GM12878 (cell line): ENCODE data around the gene COL4A1. TPM values are rescaled to one million over a fixed set of nuclear protein-coding genes. Genes with fewer than 3 reads are reported as not detected.

Experiments used
- ATAC-seq: fragments of 200-7000 bp; cut with Tn5 transposase; 3 replicates; pipeline ENCODE4 v1.9.1; 2020; ENCODE audit warnings: mild to moderate bottlenecking, moderate library complexity
- BruUV-seq: library from RNA; stranded (reverse); fragments of 400-500 nt; replicated peaks from 2 replicates; lab custom pipeline; 2021; lab: Mats Ljungman, UMichigan
- CTCF ChIA-PET: fragments of 300-600 bp; sonication (Branson Sonifier 250); formaldehyde crosslinking; extraction: SDS; loops from one replicate; lab custom pipeline; 2021; ENCODE audit warnings: inconsistent platforms; lab: Yijun Ruan, JAX
- POLR2A ChIA-PET: fragments of 350-600 bp; formaldehyde crosslinking; extraction: SDS; loops from one replicate; lab custom pipeline; 2021; ENCODE audit warnings: inconsistent platforms; lab: Charles Lee
- RAD21 ChIA-PET: fragments of 300-600 bp; sonication (Branson Sonifier 250); formaldehyde crosslinking; loops from one replicate; lab custom pipeline; 2023; ENCODE audit warnings: antibody characterized with exemption; ENCODE audit not compliant: unreplicated experiment; lab: Charles Lee
- SMC1A ChIA-PET: fragments of 300-600 bp; sonication (Branson Sonifier 250); formaldehyde crosslinking; loops from one replicate; lab custom pipeline; 2023; ENCODE audit not compliant: unreplicated experiment, uncharacterized antibody; lab: Charles Lee
- DNase-seq: peaks from one replicate; pipeline ENCODE4 v3.0.0-alpha.2; 2011; ENCODE audit warnings: low read depth, low spot score
- FAIRE-seq: peaks from 3 replicates; lab custom pipeline; 2011; peaks lifted over from hg19 to GRCh38; lab: Jason Lieb, UNC
- H2AFZ ChIP-seq: 2 replicates; pipeline ENCODE4 v1.6.0; 2011; ENCODE audit warnings: low read depth, low read length, control low read depth; ENCODE audit not compliant: control insufficient read depth
- H3K27ac ChIP-seq: 2 replicates; pipeline ENCODE4 v1.5.1; 2011; ENCODE audit warnings: control low read depth; ENCODE audit not compliant: control insufficient read depth, insufficient read depth
- H3K27me3 ChIP-seq, 2 experiments: replicated peaks in 1 of 2; 2 replicates each; pipeline versions ENCODE4 v1.6.0 to v1.6.1; 2011; ENCODE audit warnings: low read length in 1 of 2; ENCODE audit not compliant: control insufficient read depth in 2 of 2, insufficient read depth in 2 of 2
- H3K36me3 ChIP-seq, 2 experiments: 2 replicates each; pipeline ENCODE4 v1.5.1; 2011; ENCODE audit warnings: low read length in 1 of 2; ENCODE audit not compliant: control insufficient read depth in 2 of 2, insufficient read depth in 2 of 2
- H3K4me1 ChIP-seq: 2 replicates; pipeline ENCODE4 v1.6.1; 2011; ENCODE audit warnings: mild to moderate bottlenecking, low read length, moderate library complexity, mixed read lengths; ENCODE audit not compliant: control insufficient read depth, insufficient read depth
- H3K4me2 ChIP-seq: 2 replicates; pipeline ENCODE4 v1.6.0; 2011; ENCODE audit warnings: control low read depth; ENCODE audit not compliant: control insufficient read depth, insufficient read depth
- H3K4me3 ChIP-seq: fragments of 200-600 bp; sonication (generic); 2 replicates; pipeline ENCODE4 v1.5.1; 2016
- H3K79me2 ChIP-seq: 2 replicates; pipeline ENCODE4 v1.6.0; 2011; ENCODE audit warnings: low read length; ENCODE audit not compliant: control insufficient read depth, insufficient read depth
- H3K9ac ChIP-seq: 2 replicates; pipeline ENCODE4 v1.8.0; 2011; ENCODE audit warnings: low read length, control low read depth, mixed read lengths; ENCODE audit not compliant: control insufficient read depth, insufficient read depth
- H3K9me3 ChIP-seq: replicated peaks from 3 replicates; pipeline ENCODE4 v1.5.1; 2011; ENCODE audit warnings: mild to moderate bottlenecking, low read length; ENCODE audit not compliant: control insufficient read depth, insufficient read depth
- H4K20me1 ChIP-seq: 2 replicates; pipeline ENCODE4 v1.6.0; 2011; ENCODE audit not compliant: control insufficient read depth, insufficient read depth
- ATF2 ChIP-seq: IDR thresholded peaks from 2 replicates; pipeline ENCODE4 v1.6.1; 2012; ENCODE audit warnings: low read length, inconsistent platforms
- BCL11A ChIP-seq: IDR thresholded peaks from 2 replicates; pipeline ENCODE4 v1.6.1; 2011; ENCODE audit warnings: low read depth, low read length
- CREB1 ChIP-seq: IDR thresholded peaks from 2 replicates; pipeline ENCODE4 v1.6.1; 2012; ENCODE audit warnings: low read depth, mild to moderate bottlenecking, inconsistent platforms
- CREM ChIP-seq: IDR thresholded peaks from 2 replicates; pipeline ENCODE4 v1.6.1; 2014; ENCODE audit warnings: antibody characterized with exemption, low read depth
- EED ChIP-seq: sonication (generic); IDR thresholded peaks from 2 replicates; pipeline ENCODE4 v1.6.1; 2016; ENCODE audit warnings: antibody characterized with exemption, low read depth
- FOXK2 ChIP-seq: fragments of 450-650 bp; IDR thresholded peaks from 2 replicates; pipeline ENCODE4 v1.6.1; 2017; ENCODE audit warnings: mild to moderate bottlenecking, moderate library complexity
- HSF1 ChIP-seq: fragments of 150-350 bp; IDR thresholded peaks from 2 replicates; pipeline ENCODE4 v1.6.1; 2014; ENCODE audit warnings: mild to moderate bottlenecking, low read depth, low read length
- IKZF1 ChIP-seq: fragments of 450-650 bp; conservative IDR thresholded peaks from 2 replicates; pipeline ENCODE4 v1.6.1; 2017; ENCODE audit warnings: antibody characterized with exemption, mild to moderate bottlenecking
- IKZF2 ChIP-seq, 2 experiments: fragments of 450-650 bp; IDR thresholded peaks; 2 replicates each; pipeline ENCODE4 v1.6.1; 2017; ENCODE audit warnings: mild to moderate bottlenecking in 2 of 2, moderate library complexity in 2 of 2
- MEF2B ChIP-seq: fragments of 450-650 bp; IDR thresholded peaks from 2 replicates; pipeline ENCODE4 v1.6.1; 2018; ENCODE audit warnings: mild to moderate bottlenecking, moderate library complexity; ENCODE audit not compliant: partially characterized antibody, poor library complexity, severe bottlenecking
- MTA2 ChIP-seq: fragments of 450-650 bp; IDR thresholded peaks from 2 replicates; pipeline ENCODE4 v1.6.1; 2016; ENCODE audit warnings: low read depth, mild to moderate bottlenecking, moderate library complexity
- NFIC ChIP-seq: IDR thresholded peaks from 2 replicates; pipeline ENCODE4 v1.6.1; 2012; ENCODE audit warnings: low read depth, mild to moderate bottlenecking, inconsistent platforms, low read length, moderate library complexity
- POLR2AphosphoS5 ChIP-seq: IDR thresholded peaks from 2 replicates; pipeline ENCODE4 v1.6.1; 2011; ENCODE audit warnings: mild to moderate bottlenecking, low read length, inconsistent platforms
- POU2F2 ChIP-seq: IDR thresholded peaks from 3 replicates; pipeline ENCODE4 v1.6.1; 2011; ENCODE audit warnings: low read depth, mild to moderate bottlenecking, low read length, borderline replicate concordance
- RELA ChIP-seq: fragments of 450-650 bp; IDR thresholded peaks from 2 replicates; pipeline ENCODE4 v1.8.0; 2014; ENCODE audit warnings: borderline replicate concordance; ENCODE audit not compliant: partially characterized antibody
- RELB ChIP-seq: fragments of 450-650 bp; IDR thresholded peaks from 2 replicates; pipeline ENCODE4 v1.6.1; 2017; ENCODE audit warnings: low read depth, mild to moderate bottlenecking, moderate library complexity
- RUNX3 ChIP-seq: IDR thresholded peaks from 2 replicates; pipeline ENCODE4 v1.6.1; 2012; ENCODE audit warnings: low read length, inconsistent platforms
- SMAD1 ChIP-seq: fragments of 450-650 bp; IDR thresholded peaks from 2 replicates; pipeline ENCODE4 v1.6.1; 2018; ENCODE audit warnings: mild to moderate bottlenecking, low read depth; ENCODE audit not compliant: partially characterized antibody
- STAT1 ChIP-seq: fragments of 450-650 bp; conservative IDR thresholded peaks from 2 replicates; pipeline ENCODE4 v1.6.1; 2014; ENCODE audit warnings: antibody characterized with exemption, mild to moderate bottlenecking
- ZNF217 ChIP-seq: fragments of 450-650 bp; IDR thresholded peaks from 2 replicates; pipeline ENCODE4 v1.6.1; 2017; ENCODE audit warnings: antibody characterized with exemption, mild to moderate bottlenecking
- WGBS: methylation state at CpG from one replicate; pipeline ENCODE4 v1.1.6; 2016; ENCODE audit warnings: low lambda C conversion rate; ENCODE audit not compliant: insufficient replicate concordance, insufficient coverage; ENCODE audit errors: missing lambda C conversion rate; 5-methylcytosine and 5-hydroxymethylcytosine counted together
- in situ Hi-C: fragments of 300-500 bp; cut with MboI; formaldehyde crosslinking; loops from 9 replicates; pipeline ENCODE4 v1.14.3; 2018; ENCODE audit warnings: mixed read lengths
- intact Hi-C: fragments of 100-400 bp; cut with micrococcal nuclease; formaldehyde crosslinking; loops from one replicate; pipeline ENCODE4 v1.14.2; 2022; ENCODE audit not compliant: unreplicated experiment
- polyA plus RNA-seq, 11 experiments: library from polyadenylated mRNA; depleted of rRNA in 4 of 11; unstranded in 6 of 11; stranded (reverse) in 5 of 11; fragments of >200 nt; fragmentation: Nextera tagmentation in 4 of 11; fragmentation: Illumina TruSeq in 1 of 11; extraction: Ambion mirVana in 4 of 11; extraction: Trizol in 1 of 11; gene quantifications; 1 replicate in 1 of 11; 2 replicates in 10 of 11; pipeline versions ENCODE4 v1.2.1 to v1.2.3, GENCODE V29; 2011 to 2016; ENCODE audit warnings: inconsistent platforms in 2 of 11, missing spikeins in 2 of 11, low read depth in 1 of 11
- total RNA-seq, 4 experiments: library from RNA; depleted of rRNA in 3 of 4; stranded (reverse); fragments of >200 nt in 3 of 4; fragmentation: Illumina TruSeq in 1 of 4; extraction: Trizol in 1 of 4; gene quantifications; 2 replicates each; pipeline versions ENCODE4 v1.2.1 to v1.2.3, GENCODE V29; 2013 to 2021

COL4A1 gene
- total and polyA plus RNA-seq, 10 of the 15 experiments (the other 5 are each of a cell fraction or from before 2014, with no cell fraction given): 0.07 to 0.31 (median 0.13) TPM; not detected in 6

GRCh38 chr13:110127986-110128511 lies 178.9 kb downstream of the COL4A1 start:
- RAD21 ChIA-PET: interaction anchor here (2.6 kb wide), 1 partner anchor 9 kb away, joined by 24 read pairs; no protein-coding TSS in a partner anchor
- in situ Hi-C loops: loop anchor here (5.0 kb wide), 1 partner anchor 966 kb away; no protein-coding TSS in a partner anchor
- Histone ChIP-seq H3K4me1 (no peaks in the 10 kb centered on the region), H3K4me2 (peak overlapping the region; percentile 50), H3K9me3 (no peaks in the 10 kb centered on the region; the same call in 2 of the 3 replicates), H3K4me3 (no peak overlapping the region), H3K79me2 (no peaks in the 10 kb centered on the region), H3K36me3 (no peaks in the 10 kb centered on the region), H3K9ac (no peak overlapping the region), H3K27ac (peak overlapping the region; percentile 50; the same call in 1 of the 2 replicates), H2AFZ (peak overlapping the region; percentile 33), H4K20me1 (no peaks in the 10 kb centered on the region), H3K27me3 (no peaks in the 10 kb centered on the region)
- POLR2A ChIA-PET: interaction anchor here (0.6 to 1.3 kb wide), 2 partner anchors 9 to 1754 kb away, joined by 5 to 9 read pairs; no protein-coding TSS in a partner anchor
- 17% methylated on average over 6 of the region's 6 CpGs for WGBS
- TSS peak; percentile 53 for BruUV-seq
- CTCF ChIA-PET: interaction anchor here (0.7 to 3.1 kb wide), 6 partner anchors 9 to 815 kb away, joined by 3 to 17 read pairs (median 4); no protein-coding TSS in a partner anchor
- DNase-seq: no peak
- no peak for FAIRE-seq
- intact Hi-C loops: loop anchor here (10.0 kb wide), 1 partner anchor 587 kb away; the partner anchor contains the start of gene ING1
- SMC1A ChIA-PET: interaction anchor here (0.6 to 1.1 kb wide), 5 partner anchors 8 to 1143 kb away, joined by 3 to 5 read pairs (median 4); no protein-coding TSS in a partner anchor
- peak; percentile 58 for ATAC-seq
- TF ChIP-seq RELB: peak; percentile 54; the same call in 1 of the 2 replicates
- no peak for TF ChIP-seq STAT1
- TF ChIP-seq NFIC: 0 out of 2 replicates have a peak, but pooled peaks have one; percentile 60
- no peak for TF ChIP-seq FOXK2
- TF ChIP-seq SMAD1: peak; percentile 9
- 0 out of 2 replicates have a peak, but pooled peaks have one; percentile 15 for TF ChIP-seq BCL11A
- peak; percentile 42; the same call in 1 of the 2 replicates for TF ChIP-seq ATF2
- TF ChIP-seq MEF2B: no peak
- TF ChIP-seq MTA2: 0 out of 2 replicates have a peak, but pooled peaks have one; percentile 10
- 0 out of 4 replicates have a peak, but pooled peaks of 1 of the 2 experiments have one; percentile 18 for TF ChIP-seq IKZF2 (IDR thresholded peaks at IDR 0.05)
- TF ChIP-seq CREB1: peak; percentile 54; the same call in 1 of the 2 replicates
- TF ChIP-seq ZNF217: no peak
- 0 out of 2 replicates have a peak, but pooled peaks have one; percentile 43 for TF ChIP-seq CREM
- TF ChIP-seq HSF1: no peak
- 0 out of 2 replicates have a peak, but pooled peaks have one; percentile 37 for TF ChIP-seq POLR2AphosphoS5
- TF ChIP-seq RUNX3: peak; percentile 38; the same call in 1 of the 2 replicates
- TF ChIP-seq EED: peak; percentile 46; the same call in 1 of the 2 replicates
- 0 out of 3 replicates have a peak, but pooled peaks have one; percentile 25 for TF ChIP-seq POU2F2
- peak; percentile 69 for TF ChIP-seq RELA
- TF ChIP-seq IKZF1: peak; percentile 54; the same call in 1 of the 2 replicates
